H1 (cell line): ENCODE results near the gene PKN1.

Experiments used
- CEBPB ChIP-seq: IDR thresholded peaks from 2 replicates; pipeline ENCODE4 v1.6.1; 2012; ENCODE audit warnings: low read depth, low read length
- GABPA ChIP-seq: IDR thresholded peaks from 2 replicates; pipeline ENCODE4 v1.6.1; 2011; ENCODE audit warnings: mild to moderate bottlenecking, low read length, moderate library complexity, borderline replicate concordance; ENCODE audit not compliant: insufficient read depth
- GTF2F1 ChIP-seq: IDR thresholded peaks from 2 replicates; pipeline ENCODE4 v1.6.1; 2012; ENCODE audit warnings: low read depth, low read length, improper control_type of control experiment, borderline replicate concordance
- POLR2AphosphoS5 ChIP-seq: IDR thresholded peaks from 2 replicates; pipeline ENCODE4 v1.6.1; 2011; ENCODE audit warnings: low read depth, low read length
- RAD21 ChIP-seq, 2 experiments: IDR thresholded peaks in 1 of 2; conservative IDR thresholded peaks in 1 of 2; 2 replicates each; pipeline ENCODE4 v1.6.1; 2011; ENCODE audit warnings: low read depth in 2 of 2, low read length in 2 of 2, improper control_type of control experiment in 1 of 2, inconsistent platforms in 1 of 2, mild to moderate bottlenecking in 1 of 2, moderate library complexity in 1 of 2
- RFX5 ChIP-seq: IDR thresholded peaks from 2 replicates; pipeline ENCODE4 v1.6.1; 2011; ENCODE audit warnings: low read depth, low read length, improper control_type of control experiment, borderline replicate concordance
- SIX5 ChIP-seq: IDR thresholded peaks from 2 replicates; pipeline ENCODE4 v1.6.1; 2011; ENCODE audit warnings: mild to moderate bottlenecking, low read depth, low read length
- TAF1 ChIP-seq: IDR thresholded peaks from 2 replicates; pipeline ENCODE4 v1.6.1; 2011; ENCODE audit warnings: mild to moderate bottlenecking, low read depth, low read length
- ZNF274 ChIP-seq: IDR thresholded peaks from 2 replicates; pipeline ENCODE4 v1.7.0; 2012; ENCODE audit warnings: low read length, borderline replicate concordance; ENCODE audit errors: extremely low read depth
- TF ChIP-seq, protein P1 (sequence below), 3 experiments: IDR thresholded peaks; 1 replicate in 2 of 3; 2 replicates in 1 of 3; pipeline versions ENCODE4 v1.5.1 to v1.6.1; 2011; ENCODE audit warnings: low read length in 3 of 3, mild to moderate bottlenecking in 3 of 3, inconsistent platforms in 2 of 3, low read depth in 1 of 3, moderate library complexity in 1 of 3; ENCODE audit not compliant: insufficient read depth in 1 of 3; ENCODE audit errors: control extremely low read depth in 1 of 3

DNA sequence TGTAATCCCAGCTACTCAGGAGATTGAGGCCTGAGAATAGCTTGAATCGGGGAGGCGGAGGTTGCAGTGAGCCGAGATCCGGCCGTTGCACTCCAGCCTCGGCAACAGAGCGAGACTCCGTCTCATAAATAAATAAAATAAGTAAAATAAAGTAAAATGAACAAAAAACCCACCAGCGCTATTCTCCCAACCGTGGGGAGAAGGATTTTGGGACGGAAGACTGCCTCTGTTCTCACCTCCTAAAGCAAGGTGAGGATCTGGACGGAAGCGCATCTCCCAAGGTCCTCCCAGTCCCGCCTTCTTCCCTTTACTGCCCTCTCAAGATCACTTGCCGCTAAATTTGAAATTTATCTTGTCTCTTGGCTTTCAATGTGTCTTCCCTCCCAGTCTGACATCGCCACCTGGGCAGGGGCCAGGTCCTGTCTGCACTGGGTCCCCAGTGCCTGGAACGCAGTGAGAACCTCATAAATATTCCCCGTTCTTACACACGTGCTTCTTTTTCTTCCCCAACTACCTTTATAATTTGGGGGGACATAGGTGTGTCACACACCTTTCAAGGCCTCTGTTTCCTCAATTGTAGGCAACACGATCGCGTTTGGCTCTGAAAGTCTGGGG, 86.2 kb downstream of the PKN1 start:
- TF ChIP-seq GTF2F1 (no peak), SIX5 (no peak), GABPA (no peak), CEBPB (no peak), TAF1 (no peak), RAD21 (IDR thresholded peaks at IDR 0.05 in 1 of 2, conservative IDR thresholded peaks at IDR 0.05 in 1 of 2; ENCODE audit: low read depth in 2 of 2, low read length in 2 of 2) (no peak), ZNF274 (no peak), RFX5 (no peak), POLR2AphosphoS5 (no peak)
- TF ChIP-seq, protein P1, sequence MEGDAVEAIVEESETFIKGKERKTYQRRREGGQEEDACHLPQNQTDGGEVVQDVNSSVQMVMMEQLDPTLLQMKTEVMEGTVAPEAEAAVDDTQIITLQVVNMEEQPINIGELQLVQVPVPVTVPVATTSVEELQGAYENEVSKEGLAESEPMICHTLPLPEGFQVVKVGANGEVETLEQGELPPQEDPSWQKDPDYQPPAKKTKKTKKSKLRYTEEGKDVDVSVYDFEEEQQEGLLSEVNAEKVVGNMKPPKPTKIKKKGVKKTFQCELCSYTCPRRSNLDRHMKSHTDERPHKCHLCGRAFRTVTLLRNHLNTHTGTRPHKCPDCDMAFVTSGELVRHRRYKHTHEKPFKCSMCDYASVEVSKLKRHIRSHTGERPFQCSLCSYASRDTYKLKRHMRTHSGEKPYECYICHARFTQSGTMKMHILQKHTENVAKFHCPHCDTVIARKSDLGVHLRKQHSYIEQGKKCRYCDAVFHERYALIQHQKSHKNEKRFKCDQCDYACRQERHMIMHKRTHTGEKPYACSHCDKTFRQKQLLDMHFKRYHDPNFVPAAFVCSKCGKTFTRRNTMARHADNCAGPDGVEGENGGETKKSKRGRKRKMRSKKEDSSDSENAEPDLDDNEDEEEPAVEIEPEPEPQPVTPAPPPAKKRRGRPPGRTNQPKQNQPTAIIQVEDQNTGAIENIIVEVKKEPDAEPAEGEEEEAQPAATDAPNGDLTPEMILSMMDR (IDR thresholded peaks at IDR 0.05; ENCODE audit: control extremely low read depth in 1 of 3, insufficient read depth in 1 of 3, low read depth in 1 of 3, low read length in 3 of 3), result no peak
